Endodermal cell (in vitro differentiated cells): Measurements from ENCODE around the gene ST3GAL4. TPM values are rescaled to one million over a fixed set of nuclear protein-coding genes. Genes with fewer than 3 reads are reported as not detected.

Source experiments
- DNase-seq: peaks from one replicate; pipeline ENCODE4 v3.0.0-alpha.2; 2017
- H3K27ac ChIP-seq: 2 replicates; pipeline ENCODE4 v1.5.1; 2013; ENCODE audit warnings: mild to moderate bottlenecking, low read depth, low read length, moderate library complexity
- H3K27me3 ChIP-seq: 2 replicates; pipeline ENCODE4 v1.6.1; 2013; ENCODE audit warnings: mild to moderate bottlenecking, low read length, moderate library complexity; ENCODE audit not compliant: insufficient read depth, control insufficient read depth, poor library complexity, severe bottlenecking
- H3K36me3 ChIP-seq: 2 replicates; pipeline ENCODE4 v1.7.0; 2013; ENCODE audit warnings: mild to moderate bottlenecking, low read length, moderate library complexity; ENCODE audit not compliant: control insufficient read depth, insufficient read depth
- H3K4me1 ChIP-seq: one replicate; pipeline ENCODE4 v1.7.0; 2013; ENCODE audit warnings: low read length; ENCODE audit not compliant: control insufficient read depth, insufficient read depth
- H3K4me3 ChIP-seq: 2 replicates; pipeline ENCODE4 v1.5.1; 2013; ENCODE audit warnings: mild to moderate bottlenecking, low read length, moderate library complexity
- H3K9ac ChIP-seq: 2 replicates; pipeline ENCODE4 v1.6.1; 2013; ENCODE audit warnings: mild to moderate bottlenecking, low read length, moderate library complexity; ENCODE audit not compliant: poor library complexity, severe bottlenecking; ENCODE audit errors: extremely low read depth
- H3K9me3 ChIP-seq: 2 replicates; pipeline ENCODE4 v1.6.1; 2013; ENCODE audit warnings: mild to moderate bottlenecking, low read length, moderate library complexity; ENCODE audit not compliant: control insufficient read depth
- H3K27ac Mint-ChIP-seq: 2 replicates; pipeline ENCODE4 v1.8.0; 2020; ENCODE audit warnings: mixed read lengths
- H3K27me3 Mint-ChIP-seq: 2 replicates; pipeline ENCODE4 v1.8.0; 2021; ENCODE audit warnings: mild to moderate bottlenecking, mixed read lengths; ENCODE audit not compliant: insufficient read depth
- H3K36me3 Mint-ChIP-seq: 2 replicates; pipeline ENCODE4 v1.8.0; 2020; ENCODE audit warnings: low read depth, mixed read lengths
- H3K4me1 Mint-ChIP-seq: 2 replicates; pipeline ENCODE4 v1.8.0; 2020; ENCODE audit warnings: mixed read lengths
- H3K4me3 Mint-ChIP-seq: 2 replicates; pipeline ENCODE4 v1.8.0; 2020; ENCODE audit warnings: mild to moderate bottlenecking, moderate library complexity, mixed read lengths
- H3K9me3 Mint-ChIP-seq: 2 replicates; pipeline ENCODE4 v1.8.0; 2020; ENCODE audit warnings: mild to moderate bottlenecking, mixed read lengths
- CTCF ChIP-seq: fragments of 200-600 bp; sonication (generic); conservative IDR thresholded peaks from 2 replicates; pipeline ENCODE4 v1.5.0; 2021; ENCODE audit warnings: antibody characterized with exemption, mild to moderate bottlenecking
- WGBS, 2 experiments: methylation state at CpG; one replicate each; pipeline versions ENCODE4 v1.1.5 to v1.1.7; 2013; ENCODE audit warnings: missing lambda C conversion rate in 2 of 2, mixed read lengths in 1 of 2; ENCODE audit not compliant: insufficient coverage in 1 of 2, insufficient read length in 1 of 2; 5-methylcytosine and 5-hydroxymethylcytosine counted together
- total RNA-seq, 2 donors: library from RNA; stranded (reverse); fragmentation: NEBNext Ultra II Directional in 1 of 2; extraction: Animal tissue kit (Norgen Biotek cat#: 25700) in 1 of 2; gene quantifications; 2 replicates in 1 of 2; 3 replicates in 1 of 2; pipeline ENCODE4 v1.2.1, GENCODE V29; 2021

ST3GAL4 gene
- total RNA-seq, 2 donors from 2014 or later: 16.5 to 21.5 TPM

GRCh38 chr11:126310992-126311310 is 44.5 kb upstream of the ST3GAL4 start:
- Histone ChIP-seq H3K9me3 (no peaks in the 10 kb centered on the region), H3K4me3 (no peak overlapping the region), H3K4me1 (peaks cover 4% of the 10 kb centered on the region), H3K36me3 (peaks cover 12% of the 10 kb centered on the region), H3K9ac (no peak overlapping the region), H3K27me3 (no peaks in the 10 kb centered on the region), H3K27ac (no peak overlapping the region)
- no peaks in the 10 kb centered on the region for H3K27me3 Mint-ChIP-seq
- no peak for TF ChIP-seq CTCF
- H3K36me3 Mint-ChIP-seq: peaks cover 26% of the 10 kb centered on the region
- H3K27ac Mint-ChIP-seq: no peak overlapping the region
- H3K9me3 Mint-ChIP-seq: no peaks in the 10 kb centered on the region
- no peak for DNase-seq
- WGBS, 2 experiments: 80 to 100% methylated on average over 3 to 6 of the region's 6 CpGs
- H3K4me3 Mint-ChIP-seq: no peak overlapping the region
- H3K4me1 Mint-ChIP-seq: peaks cover 11% of the 10 kb centered on the region

GRCh38 chr11:126311401-126312291 is 43.8 kb upstream of the ST3GAL4 start:
- no peaks in the 10 kb centered on the region for H3K27me3 Mint-ChIP-seq
- Histone ChIP-seq H3K4me3 (no peak overlapping the region), H3K36me3 (peaks cover 11% of the 10 kb centered on the region), H3K27me3 (no peaks in the 10 kb centered on the region), H3K4me1 (peaks cover 4% of the 10 kb centered on the region), H3K9me3 (no peaks in the 10 kb centered on the region), H3K27ac (no peak overlapping the region), H3K9ac (no peak overlapping the region)
- peaks cover 27% of the 10 kb centered on the region for H3K36me3 Mint-ChIP-seq
- no peak overlapping the region for H3K27ac Mint-ChIP-seq
- TF ChIP-seq CTCF: no peak
- 90 to 93% methylated on average over 7 to 14 of the region's 14 CpGs for WGBS, 2 experiments
- H3K9me3 Mint-ChIP-seq: no peaks in the 10 kb centered on the region
- no peak for DNase-seq
- H3K4me1 Mint-ChIP-seq: peaks cover 11% of the 10 kb centered on the region
- no peak overlapping the region for H3K4me3 Mint-ChIP-seq

GRCh38 chr11:126312961-126313360 is 42.5 kb upstream of the ST3GAL4 start:
- H3K36me3 ChIP-seq: peaks cover 8% of the 10 kb centered on the region
- H3K9ac ChIP-seq: no peak overlapping the region
- H3K27ac Mint-ChIP-seq: no peak overlapping the region
- H3K27me3 Mint-ChIP-seq: no peaks in the 10 kb centered on the region
- H3K27ac ChIP-seq: no peak overlapping the region
- H3K4me1 ChIP-seq: peaks cover 4% of the 10 kb centered on the region
- no peaks in the 10 kb centered on the region for H3K27me3 ChIP-seq
- H3K9me3 Mint-ChIP-seq: no peaks in the 10 kb centered on the region
- no peak overlapping the region for H3K4me3 ChIP-seq
- peaks cover 28% of the 10 kb centered on the region for H3K36me3 Mint-ChIP-seq
- DNase-seq: no peak
- H3K4me1 Mint-ChIP-seq: peaks cover 10% of the 10 kb centered on the region
- no peak for TF ChIP-seq CTCF
- no peaks in the 10 kb centered on the region for H3K9me3 ChIP-seq
- 83% methylated on average over 8 of the region's 8 CpGs; no CpG with 5 or more reads in 1 of the 2 experiments for WGBS, 2 experiments
- H3K4me3 Mint-ChIP-seq: no peak overlapping the region
